HepG2 (cell line): Measurements from ENCODE around the gene P4HB. TPM values are rescaled to one million over a fixed set of nuclear protein-coding genes. Genes with fewer than 3 reads are reported as not detected.

Source experiments
- ARNT2 ChIP-seq: sonication (generic); formaldehyde crosslinking; IDR thresholded peaks from 2 replicates; pipeline ENCODE4 v1.8.0; 2022; ENCODE audit warnings: mild to moderate bottlenecking, low read depth, missing genetic modification reagents, moderate library complexity
- CEBPB ChIP-seq: IDR thresholded peaks from 2 replicates; pipeline ENCODE4 v1.6.1; 2011; ENCODE audit warnings: low read depth, low read length, improper control_type of control experiment, borderline replicate concordance
- CHD4 ChIP-seq: fragments of 200-600 bp; sonication (generic); IDR thresholded peaks from 2 replicates; pipeline ENCODE4 v1.7.0; 2017; ENCODE audit warnings: mild to moderate bottlenecking, low read length, borderline replicate concordance
- HHEX ChIP-seq: IDR thresholded peaks from 2 replicates; pipeline ENCODE4 v1.6.1; 2016; ENCODE audit warnings: control low read depth
- KLF13 ChIP-seq: sonication (generic); formaldehyde crosslinking; IDR thresholded peaks from 2 replicates; pipeline ENCODE4 v1.4.0; 2020; ENCODE audit warnings: mild to moderate bottlenecking, missing genetic modification reagents
- MEIS1 ChIP-seq: sonication (generic); formaldehyde crosslinking; IDR thresholded peaks from 2 replicates; pipeline ENCODE4 v1.9.0; 2021; ENCODE audit warnings: mild to moderate bottlenecking, missing genetic modification reagents, moderate library complexity, borderline replicate concordance
- NCOA2 ChIP-seq: sonication (generic); formaldehyde crosslinking; IDR thresholded peaks from 2 replicates; pipeline ENCODE4 v1.8.0; 2022; ENCODE audit warnings: inconsistent platforms
- POLR2AphosphoS5 ChIP-seq: IDR thresholded peaks from 2 replicates; pipeline ENCODE4 v1.6.1; 2012; ENCODE audit warnings: low read depth, low read length
- PRDM10 ChIP-seq: sonication (generic); formaldehyde crosslinking; IDR thresholded peaks from 2 replicates; pipeline ENCODE4 v1.4.0; 2020; ENCODE audit warnings: low read depth, missing genetic modification reagents
- SALL1 ChIP-seq: sonication (generic); formaldehyde crosslinking; IDR thresholded peaks from 2 replicates; pipeline ENCODE4 v1.8.0; 2022; ENCODE audit warnings: mild to moderate bottlenecking, missing genetic modification reagents
- SP4 ChIP-seq: sonication (generic); formaldehyde crosslinking; IDR thresholded peaks from 2 replicates; pipeline ENCODE4 v1.8.1; 2023; ENCODE audit warnings: mild to moderate bottlenecking, missing genetic modification reagents
- TCF7L2 ChIP-seq: IDR thresholded peaks from 2 replicates; pipeline ENCODE4 v1.6.1; 2011; ENCODE audit warnings: mild to moderate bottlenecking, low read depth, low read length, moderate library complexity
- THAP9 ChIP-seq: sonication (generic); formaldehyde crosslinking; IDR thresholded peaks from 2 replicates; pipeline ENCODE4; 2020; ENCODE audit warnings: missing genetic modification reagents, mild to moderate bottlenecking, borderline replicate concordance
- ZNF17 ChIP-seq: sonication (generic); formaldehyde crosslinking; IDR thresholded peaks from 2 replicates; pipeline ENCODE4 v1.5.0; 2020; ENCODE audit warnings: mild to moderate bottlenecking, missing genetic modification reagents
- ZNF225 ChIP-seq: sonication (generic); formaldehyde crosslinking; IDR thresholded peaks from 2 replicates; pipeline ENCODE4 v1.4.0; 2020; ENCODE audit warnings: mild to moderate bottlenecking, missing genetic modification reagents
- ZNF550 ChIP-seq: sonication (generic); formaldehyde crosslinking; IDR thresholded peaks from 2 replicates; pipeline ENCODE4 v1.4.0; 2020; ENCODE audit warnings: mild to moderate bottlenecking, missing genetic modification reagents, borderline replicate concordance
- ZNF574 ChIP-seq: sonication (generic); formaldehyde crosslinking; IDR thresholded peaks from 2 replicates; pipeline ENCODE4 v1.4.0; 2020; ENCODE audit warnings: missing genetic modification reagents
- ZNF616 ChIP-seq: sonication (generic); formaldehyde crosslinking; IDR thresholded peaks from 2 replicates; pipeline ENCODE4 v1.5.0; 2020; ENCODE audit warnings: low read depth, mild to moderate bottlenecking, missing genetic modification reagents
- ZNF841 ChIP-seq: sonication (generic); formaldehyde crosslinking; IDR thresholded peaks from 2 replicates; pipeline ENCODE4 v1.8.1; 2023; ENCODE audit warnings: missing genetic modification reagents, borderline replicate concordance
- ZSCAN12 ChIP-seq: sonication (generic); formaldehyde crosslinking; IDR thresholded peaks from 2 replicates; pipeline ENCODE4 v1.9.0; 2021; ENCODE audit warnings: mild to moderate bottlenecking, missing genetic modification reagents
- polyA plus RNA-seq, 8 experiments: library from polyadenylated mRNA; depleted of rRNA in 3 of 8; stranded (reverse) in 7 of 8; unstranded in 1 of 8; fragments of >200 nt; fragmentation: Illumina TruSeq in 4 of 8; extraction: Trizol in 4 of 8; gene quantifications; 2 replicates each; pipeline versions ENCODE4 v1.2.1 to v1.2.3, GENCODE V29; 2011 to 2016; ENCODE audit warnings: low read depth in 4 of 8, missing spikeins in 1 of 8, mixed read lengths in 1 of 8; ENCODE audit not compliant: insufficient read depth in 1 of 8
- total RNA-seq, 5 experiments: library from RNA; depleted of rRNA; stranded (reverse); fragments of >200 nt; fragmentation: Illumina TruSeq; extraction: Trizol; gene quantifications; 2 replicates each; pipeline ENCODE4 v1.2.3, GENCODE V29; 2016; ENCODE audit warnings: low read depth in 1 of 5

The P4HB gene
- total and polyA plus RNA-seq, 2 of the 13 experiments (the other 11 are each of a cell fraction or from before 2014, with no cell fraction given), result 185 to 782 TPM

- TF ChIP-seq PRDM10 (CRISPR knock-in tag) (no peak), SP4 (CRISPR knock-in tag) (no peak), ZNF225 (CRISPR knock-in tag) (0 out of 2 replicates have a peak, but pooled peaks have one; percentile 64), NCOA2 (no peak), TCF7L2 (no peak), KLF13 (no peak), ARNT2 (no peak), ZNF17 (CRISPR knock-in tag) (no peak), HHEX (CRISPR knock-in tag) (no peak), ZNF550 (CRISPR knock-in tag) (peak; percentile 68; the same call in 1 of the 2 replicates), ZNF616 (no peak), SALL1 (CRISPR knock-in tag) (peak; percentile 49; the same call in 1 of the 2 replicates), MEIS1 (CRISPR knock-in tag) (no peak), ZSCAN12 (CRISPR knock-in tag) (no peak), POLR2AphosphoS5 (no peak), ZNF574 (CRISPR knock-in tag) (0 out of 2 replicates have a peak, but pooled peaks have one; percentile 43), CEBPB (peak; percentile 58; the same call in 1 of the 2 replicates), THAP9 (peak; percentile 22; the same call in 1 of the 2 replicates), CHD4 (peak; percentile 26; the same call in 1 of the 2 replicates), ZNF841 (CRISPR knock-in tag) (no peak)
Observed at GRCh38 chr17:81794509-81794908, 65.8 kb downstream of the P4HB start (continued).
